BLaER1 (cell line): Measurements from ENCODE around the gene GPR180.

Source experiments
- H3K27ac ChIP-seq: shearing (Covaris generic); formaldehyde crosslinking; 2 replicates; pipeline ENCODE4 v1.8.1; 2022
- H3K27me3 ChIP-seq: shearing (Covaris generic); formaldehyde crosslinking; 2 replicates; pipeline ENCODE4 v1.8.1; 2022
- H3K36me3 ChIP-seq: shearing (Covaris generic); formaldehyde crosslinking; 2 replicates; pipeline ENCODE4 v1.8.1; 2022
- H3K4me1 ChIP-seq: shearing (Covaris generic); formaldehyde crosslinking; 2 replicates; pipeline ENCODE4 v1.8.1; 2022
- H3K4me2 ChIP-seq: shearing (Covaris generic); formaldehyde crosslinking; 2 replicates; pipeline ENCODE4 v1.8.1; 2022
- H3K4me3 ChIP-seq: shearing (Covaris generic); formaldehyde crosslinking; 2 replicates; pipeline ENCODE4 v1.8.1; 2022
- H3K9ac ChIP-seq: shearing (Covaris generic); formaldehyde crosslinking; 2 replicates; pipeline ENCODE4 v1.8.1; 2022
- H3K9me3 ChIP-seq: shearing (Covaris generic); formaldehyde crosslinking; 2 replicates; pipeline ENCODE4 v1.8.1; 2022
- H4K20me1 ChIP-seq: shearing (Covaris generic); formaldehyde crosslinking; 2 replicates; pipeline ENCODE4 v1.8.1; 2022
- Cebpa-rat ChIP-seq: shearing (Covaris generic); IDR thresholded peaks from 2 replicates; pipeline ENCODE4 v1.8.1; 2022

The GPR180 gene

DNA sequence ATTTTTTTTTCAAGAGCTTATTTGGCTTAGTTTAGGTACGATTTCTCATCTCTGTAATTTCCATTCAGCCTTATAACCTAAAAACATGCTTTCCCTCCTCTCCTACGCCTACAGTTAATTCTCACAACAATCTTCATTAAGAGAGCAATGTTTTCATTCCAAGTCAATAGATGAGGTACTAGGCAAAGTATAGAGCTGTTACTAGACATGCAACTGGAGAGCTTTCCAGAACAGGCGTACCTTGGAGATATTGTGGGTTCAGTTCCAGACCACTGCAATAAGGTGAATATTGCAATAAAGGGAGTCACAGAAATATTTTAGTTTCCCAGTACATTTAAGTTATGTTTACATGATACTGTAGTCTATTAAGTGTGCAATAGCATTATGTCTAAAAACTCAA, 40.5 kb upstream of the GPR180 start:
- no peaks in the 10 kb centered on the region for H3K27me3 ChIP-seq
- H3K36me3 ChIP-seq = peaks cover 11% of the 10 kb centered on the region
- TF ChIP-seq Cebpa-rat = no peak
- H4K20me1 ChIP-seq = no peaks in the 10 kb centered on the region
- no peak overlapping the region for H3K27ac ChIP-seq
- H3K9me3 ChIP-seq = peaks cover 7% of the 10 kb centered on the region; the same call in 1 of the 2 replicates
- H3K4me3 ChIP-seq = no peak overlapping the region
- H3K9ac ChIP-seq = no peak overlapping the region
- peaks cover 30% of the 10 kb centered on the region for H3K4me1 ChIP-seq
- no peak overlapping the region for H3K4me2 ChIP-seq

DNA sequence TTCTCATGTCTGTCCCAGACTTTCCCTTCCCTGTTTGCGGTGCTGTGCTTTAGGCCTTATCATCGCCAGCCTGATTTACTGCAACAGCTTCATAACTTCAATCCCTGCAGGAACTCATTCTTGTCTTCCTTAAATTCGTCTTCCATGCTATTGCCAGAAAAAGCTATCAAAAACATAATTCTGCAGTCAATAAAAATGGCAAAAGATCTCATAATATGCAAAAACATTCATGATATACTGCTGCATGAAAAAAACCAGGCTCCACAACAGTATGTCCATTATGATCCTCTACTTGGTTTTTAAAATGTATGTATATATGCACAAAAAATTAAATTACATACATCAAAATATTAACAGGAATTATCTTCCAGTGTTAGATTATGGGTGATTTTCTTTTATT, 34.1 kb upstream of the GPR180 start:
- Histone ChIP-seq H3K4me3 (no peak overlapping the region), H3K4me2 (no peak overlapping the region), H3K27me3 (no peaks in the 10 kb centered on the region), H3K9me3 (no peaks in the 10 kb centered on the region), H3K4me1 (no peaks in the 10 kb centered on the region), H3K9ac (no peak overlapping the region), H4K20me1 (no peaks in the 10 kb centered on the region), H3K27ac (no peak overlapping the region), H3K36me3 (peaks cover 56% of the 10 kb centered on the region)
- no peak for TF ChIP-seq Cebpa-rat

- no peak overlapping the region for H3K27ac ChIP-seq
- no peaks in the 10 kb centered on the region for H3K27me3 ChIP-seq
- H3K4me2 ChIP-seq = no peak overlapping the region
- H3K36me3 ChIP-seq = peaks cover 56% of the 10 kb centered on the region
- no peaks in the 10 kb centered on the region for H3K4me1 ChIP-seq
- no peak for TF ChIP-seq Cebpa-rat
- H3K9me3 ChIP-seq = peaks cover 6% of the 10 kb centered on the region; the same call in 1 of the 2 replicates
- H3K9ac ChIP-seq = no peak overlapping the region
- H3K4me3 ChIP-seq = no peak overlapping the region
- no peaks in the 10 kb centered on the region for H4K20me1 ChIP-seq
Measured at GRCh38 chr13:94568443-94568842, 33.2 kb upstream of the GPR180 start.

DNA sequence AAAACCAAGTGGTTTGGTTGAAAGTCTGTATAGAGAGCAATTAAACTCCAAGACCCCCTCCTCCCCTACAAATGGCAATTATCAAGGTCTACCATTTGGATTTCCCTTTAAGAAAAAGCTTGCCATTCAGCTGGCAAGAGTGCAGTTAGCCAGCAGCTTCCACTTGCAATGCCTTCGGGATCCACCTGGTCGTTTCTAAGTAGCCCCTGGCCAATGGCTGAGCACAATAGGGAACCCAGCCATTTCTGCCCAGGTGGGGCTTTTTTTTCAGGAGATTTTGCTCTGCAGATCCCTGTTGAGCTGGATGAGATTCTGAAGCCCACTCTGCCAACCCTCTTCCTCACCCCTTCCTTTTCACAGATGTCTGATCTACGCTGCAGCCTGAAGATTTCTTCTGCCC, 32.0 kb upstream of the GPR180 start:
- Histone ChIP-seq H3K4me3 (no peak overlapping the region), H3K27me3 (no peaks in the 10 kb centered on the region), H3K9ac (no peak overlapping the region), H3K9me3 (peaks cover 12% of the 10 kb centered on the region; the same call in 1 of the 2 replicates), H3K4me1 (no peaks in the 10 kb centered on the region), H3K4me2 (no peak overlapping the region), H3K27ac (no peak overlapping the region), H4K20me1 (no peaks in the 10 kb centered on the region), H3K36me3 (peaks cover 65% of the 10 kb centered on the region)
- TF ChIP-seq Cebpa-rat = no peak

- Histone ChIP-seq H4K20me1 (no peaks in the 10 kb centered on the region), H3K4me1 (no peaks in the 10 kb centered on the region), H3K9ac (no peak overlapping the region), H3K9me3 (peaks cover 12% of the 10 kb centered on the region; the same call in 1 of the 2 replicates), H3K27ac (no peak overlapping the region), H3K4me3 (no peak overlapping the region), H3K27me3 (no peaks in the 10 kb centered on the region), H3K36me3 (peaks cover 83% of the 10 kb centered on the region), H3K4me2 (no peak overlapping the region)
- no peak for TF ChIP-seq Cebpa-rat
Measured at GRCh38 chr13:94579063-94579462, 22.6 kb upstream of the GPR180 start.

- H3K27me3 ChIP-seq = no peaks in the 10 kb centered on the region
- H3K9me3 ChIP-seq = peaks cover 8% of the 10 kb centered on the region; the same call in 1 of the 2 replicates
- H3K27ac ChIP-seq = no peak overlapping the region
- H3K36me3 ChIP-seq = peaks cover 78% of the 10 kb centered on the region
- no peaks in the 10 kb centered on the region for H4K20me1 ChIP-seq
- H3K4me3 ChIP-seq = no peak overlapping the region
- H3K4me1 ChIP-seq = no peaks in the 10 kb centered on the region
- H3K9ac ChIP-seq = no peak overlapping the region
- no peak overlapping the region for H3K4me2 ChIP-seq
- TF ChIP-seq Cebpa-rat = no peak
Measured at GRCh38 chr13:94583926-94584325, 17.7 kb upstream of the GPR180 start.

GRCh38 chr13:94585543-94586101, 16.0 kb upstream of the GPR180 start:
- H3K4me1 ChIP-seq = no peaks in the 10 kb centered on the region
- H3K27ac ChIP-seq = no peak overlapping the region
- H3K9me3 ChIP-seq = peaks cover 8% of the 10 kb centered on the region; the same call in 1 of the 2 replicates
- H3K4me3 ChIP-seq = no peak overlapping the region
- H4K20me1 ChIP-seq = no peaks in the 10 kb centered on the region
- H3K36me3 ChIP-seq = peaks cover 71% of the 10 kb centered on the region
- H3K9ac ChIP-seq = no peak overlapping the region
- H3K27me3 ChIP-seq = no peaks in the 10 kb centered on the region
- H3K4me2 ChIP-seq = no peak overlapping the region
- no peak for TF ChIP-seq Cebpa-rat

- Histone ChIP-seq H3K4me2 (no peak overlapping the region), H3K4me1 (no peaks in the 10 kb centered on the region), H3K27me3 (no peaks in the 10 kb centered on the region), H3K36me3 (peaks cover 71% of the 10 kb centered on the region), H4K20me1 (no peaks in the 10 kb centered on the region), H3K9me3 (peaks cover 8% of the 10 kb centered on the region; the same call in 1 of the 2 replicates), H3K27ac (no peak overlapping the region), H3K9ac (no peak overlapping the region), H3K4me3 (no peak overlapping the region)
- no peak for TF ChIP-seq Cebpa-rat
Measured at GRCh38 chr13:94586371-94586770, 15.3 kb upstream of the GPR180 start.

DNA sequence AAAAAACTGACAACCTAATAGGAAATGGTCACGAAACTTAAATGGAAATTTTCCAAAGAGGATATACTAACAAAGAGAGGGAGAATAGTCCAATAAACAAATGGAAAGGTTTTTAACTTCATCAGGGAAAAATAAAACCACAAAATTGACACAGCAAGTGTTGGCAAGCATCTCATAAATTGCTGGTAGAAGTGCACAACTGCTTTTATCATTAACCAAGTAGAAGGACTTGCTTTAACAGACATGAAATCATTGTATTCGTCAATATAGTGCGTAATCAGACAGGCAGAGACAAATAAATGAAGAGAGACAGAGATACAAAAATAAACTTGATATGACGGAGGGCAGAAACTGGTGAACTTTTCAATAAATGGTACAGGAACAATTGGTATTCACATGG, 13.1 kb upstream of the GPR180 start:
- H3K36me3 ChIP-seq = peaks cover 69% of the 10 kb centered on the region
- no peak for TF ChIP-seq Cebpa-rat
- H3K4me3 ChIP-seq = no peak overlapping the region
- H3K27ac ChIP-seq = no peak overlapping the region
- no peaks in the 10 kb centered on the region for H4K20me1 ChIP-seq
- H3K27me3 ChIP-seq = no peaks in the 10 kb centered on the region
- peaks cover 4% of the 10 kb centered on the region; the same call in 1 of the 2 replicates for H3K4me1 ChIP-seq
- H3K9me3 ChIP-seq = no peaks in the 10 kb centered on the region
- H3K4me2 ChIP-seq = no peak overlapping the region
- no peak overlapping the region for H3K9ac ChIP-seq

- peaks cover 22% of the 10 kb centered on the region for H3K4me1 ChIP-seq
- no peaks in the 10 kb centered on the region for H3K9me3 ChIP-seq
- H3K27ac ChIP-seq = no peak overlapping the region
- H3K4me3 ChIP-seq = no peak overlapping the region
- no peak overlapping the region for H3K4me2 ChIP-seq
- H3K27me3 ChIP-seq = no peaks in the 10 kb centered on the region
- peaks cover 50% of the 10 kb centered on the region for H3K36me3 ChIP-seq
- H3K9ac ChIP-seq = no peak overlapping the region
- TF ChIP-seq Cebpa-rat = no peak
- H4K20me1 ChIP-seq = no peaks in the 10 kb centered on the region
Measured at GRCh38 chr13:94590744-94591143, 10.9 kb upstream of the GPR180 start.
